Ovary (tissue), 9 donors: ENCODE results near the gene ZSWIM6. TPM values are rescaled to one million over a fixed set of nuclear protein-coding genes. Genes with fewer than 3 reads are reported as not detected.

ENCODE experiments used
- DNase-seq, 5 donors: peaks; one replicate each; pipeline ENCODE4 v3.0.0-alpha.2; 2019 to 2020
- H3K27ac ChIP-seq, 2 donors: fragments of 200-600 bp; one replicate each; pipeline versions ENCODE4 v1.5.1 to v1.8.0; 2019 to 2022
- H3K27me3 ChIP-seq: fragments of 200-600 bp; one replicate; pipeline ENCODE4 v1.8.0; 2022
- H3K36me3 ChIP-seq: fragments of 200-600 bp; sonication (generic); one replicate; pipeline ENCODE4 v1.5.1; 2019
- H3K4me1 ChIP-seq: one replicate; pipeline ENCODE4 v1.8.1; 2013; ENCODE audit warnings: mild to moderate bottlenecking, moderate library complexity; ENCODE audit not compliant: insufficient read depth
- H3K4me3 ChIP-seq: fragments of 200-600 bp; sonication (generic); one replicate; pipeline ENCODE4 v1.5.1; 2017
- H3K9me3 ChIP-seq, 2 donors: fragments of 200-600 bp in 1 of 2; sonication (generic) in 1 of 2; one replicate each; pipeline versions ENCODE4 v1.5.1 to v1.8.1; 2013 to 2019; ENCODE audit warnings: mild to moderate bottlenecking in 1 of 2, moderate library complexity in 1 of 2
- CTCF ChIP-seq, 3 donors: fragments of 450-650 bp in 2 of 3; fragments of 200-600 bp in 1 of 3; IDR thresholded peaks; one replicate each; pipeline versions ENCODE4 v1.5.1 to v1.8.0; 2016 to 2022; ENCODE audit warnings: antibody characterized with exemption in 3 of 3, mild to moderate bottlenecking in 1 of 3
- EP300 ChIP-seq: sonication (generic); formaldehyde crosslinking; IDR thresholded peaks from one replicate; pipeline ENCODE4 v1.6.1; 2017; ENCODE audit warnings: antibody characterized with exemption
- POLR2A ChIP-seq: fragments of 450-650 bp; IDR thresholded peaks from one replicate; pipeline ENCODE4 v1.6.1; 2017; ENCODE audit warnings: antibody characterized with exemption, mild to moderate bottlenecking, moderate library complexity
- WGBS, 3 donors: extraction: QIAGEN DNeasy Blood & Tissue Kit in 1 of 3; methylation state at CpG; one replicate each; pipeline versions ENCODE4 v1.1.5 to v1.1.7; 2013 to 2017; 5-methylcytosine and 5-hydroxymethylcytosine counted together
- intact Hi-C, 4 donors: fragments of 100-400 bp; cut with DNase I; formaldehyde crosslinking; loops; one replicate each; pipeline versions ENCODE4 v1.11.0 to v1.15.1; 2022 to 2023
- polyA plus RNA-seq, 2 donors: library from polyadenylated mRNA; stranded (reverse); fragments of 200-250 nt in 1 of 2; fragments of 350-450 nt in 1 of 2; fragmentation: Illumina TruSeq in 1 of 2; extraction: RNeasy Lipid Tissue Mini Kit (QIAGEN cat#74804) in 1 of 2; gene quantifications; one replicate each; pipeline ENCODE4 v1.2.3, GENCODE V29; 2013 to 2014
- total RNA-seq, 7 donors: library from RNA; depleted of rRNA in 2 of 7; stranded (reverse); fragments of >200 nt in 2 of 7; fragmentation: NEBNext Ultra II Directional in 3 of 7; extraction: Animal tissue kit (Norgen Biotek cat#: 25700) in 3 of 7; gene quantifications; one replicate each; pipeline versions ENCODE4 v1.1.0 to v1.2.4, GENCODE V29; 2016 to 2023
- donor health status: DM: no; HTN: no; CAD: no; lungs with moderate emphysema.
- donor health status: DM: no; HTN: no; CAD: no.
- donor health status: Bipolar disorder and iron deficiency.
- donor health status: DM: yes; HTN: yes; CAD: no.
- donor health status: DM: no; HTN: no; CAD: no.
- donor health status: DM: yes; HTN: yes; CAD: no.

Gene ZSWIM6
- total and polyA plus RNA-seq, 9 donors: 4.1 to 15.3 (median 10.6) TPM

- no peak for TF ChIP-seq POLR2A
- intact Hi-C loops: no loop called here
These were observed 39.4 kb downstream of the ZSWIM6 start for GRCh38 chr5:61371474-61371873.

GRCh38 chr5:61379677-61380076 is 47.6 kb downstream of the ZSWIM6 start:
- H3K36me3 ChIP-seq: no peaks in the 10 kb centered on the region
- no peak overlapping the region for H3K4me3 ChIP-seq
- 60 to 69% (median 68%) methylated on average over 2 of the region's 2 CpGs for WGBS, 3 donors
- H3K27me3 ChIP-seq: no peaks in the 10 kb centered on the region
- no peak for DNase-seq
- intact Hi-C loops: no loop called here
- peaks cover 5% of the 10 kb centered on the region for H3K4me1 ChIP-seq
- no peak for TF ChIP-seq POLR2A
- TF ChIP-seq CTCF (IDR thresholded peaks at IDR 0.05): no peak
- no peak for TF ChIP-seq EP300
- H3K27ac ChIP-seq: no peak overlapping the region
- no peaks in the 10 kb centered on the region for H3K9me3 ChIP-seq

More at GRCh38 chr5:61371474-61371873, 39.4 kb downstream of the ZSWIM6 start:
- WGBS, 3 donors: 75 to 85% (median 82%) methylated on average over 5 of the region's 5 CpGs
- no peak for DNase-seq
- Histone ChIP-seq H3K36me3 (no peaks in the 10 kb centered on the region), H3K4me3 (no peak overlapping the region), H3K4me1 (no peaks in the 10 kb centered on the region), H3K9me3 (no peaks in the 10 kb centered on the region), H3K27ac (no peak overlapping the region), H3K27me3 (no peaks in the 10 kb centered on the region)

GRCh38 chr5:61381968-61382367 is 49.9 kb downstream of the ZSWIM6 start:
- TF ChIP-seq POLR2A (no peak), CTCF (IDR thresholded peaks at IDR 0.05) (no peak), EP300 (no peak)
- no peaks in the 10 kb centered on the region for H3K9me3 ChIP-seq
- no peaks in the 10 kb centered on the region for H3K36me3 ChIP-seq
- no peaks in the 10 kb centered on the region for H3K27me3 ChIP-seq
- peaks cover 7% of the 10 kb centered on the region for H3K4me1 ChIP-seq
- intact Hi-C loops: no loop called here
- no peak for DNase-seq
- H3K4me3 ChIP-seq: no peak overlapping the region
- WGBS, 3 donors: 89 to 98% (median 93%) methylated on average over 2 of the region's 2 CpGs
- no peak overlapping the region for H3K27ac ChIP-seq

- DNase-seq: no peak
- H3K27me3 ChIP-seq: no peaks in the 10 kb centered on the region
- no peaks in the 10 kb centered on the region for H3K9me3 ChIP-seq
- no peak overlapping the region for H3K4me3 ChIP-seq
- 94 to 100% (median 96%) methylated on average over 3 of the region's 3 CpGs for WGBS, 3 donors
- H3K36me3 ChIP-seq: no peaks in the 10 kb centered on the region
- intact Hi-C loops: no loop called here
- peaks cover 3% of the 10 kb centered on the region for H3K4me1 ChIP-seq
- no peak for TF ChIP-seq CTCF (IDR thresholded peaks at IDR 0.05)
- no peak for TF ChIP-seq EP300
- TF ChIP-seq POLR2A: no peak
- no peak overlapping the region for H3K27ac ChIP-seq
These were observed 53.6 kb downstream of the ZSWIM6 start for GRCh38 chr5:61385627-61386026.

- Histone ChIP-seq H3K27me3 (no peaks in the 10 kb centered on the region), H3K4me1 (peaks cover 2% of the 10 kb centered on the region), H3K27ac (no peak overlapping the region), H3K4me3 (no peak overlapping the region), H3K9me3 (no peaks in the 10 kb centered on the region), H3K36me3 (no peaks in the 10 kb centered on the region)
- intact Hi-C loops: no loop called here
- 18 to 31% (median 20%) methylated on average over 2 of the region's 2 CpGs for WGBS, 3 donors
- no peak for DNase-seq
- no peak for TF ChIP-seq CTCF (IDR thresholded peaks at IDR 0.05)
- no peak for TF ChIP-seq POLR2A
- TF ChIP-seq EP300: no peak
These were observed 54.2 kb downstream of the ZSWIM6 start for GRCh38 chr5:61386045-61386800.
